ENCODE data around the gene ADCYAP1R1.

The ADCYAP1R1 gene

DNA sequence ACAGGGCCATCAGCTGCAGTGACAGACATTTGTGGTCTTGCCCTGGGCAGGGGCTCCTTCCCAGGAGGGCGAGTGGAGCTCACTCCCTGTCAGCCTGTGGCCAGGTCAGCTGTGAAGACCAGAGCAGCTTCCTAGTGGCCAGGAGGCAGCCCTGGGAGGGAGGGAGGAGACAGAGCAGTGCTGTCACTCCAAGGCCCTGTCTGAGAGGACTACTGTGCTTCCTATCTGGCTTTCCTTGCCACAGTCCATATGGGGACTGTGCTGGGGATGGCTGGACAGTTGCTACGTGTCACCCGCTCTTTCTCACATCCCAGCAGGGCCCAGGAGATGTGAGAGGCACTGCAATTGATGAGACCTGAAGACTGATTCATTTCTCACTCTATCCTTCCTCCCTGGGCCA lies 15.2 kb upstream of the ADCYAP1R1 start:
- FAIRE-seq (no peak), DNase-seq (ENCODE audit: low spot score) (no peak)

DNA sequence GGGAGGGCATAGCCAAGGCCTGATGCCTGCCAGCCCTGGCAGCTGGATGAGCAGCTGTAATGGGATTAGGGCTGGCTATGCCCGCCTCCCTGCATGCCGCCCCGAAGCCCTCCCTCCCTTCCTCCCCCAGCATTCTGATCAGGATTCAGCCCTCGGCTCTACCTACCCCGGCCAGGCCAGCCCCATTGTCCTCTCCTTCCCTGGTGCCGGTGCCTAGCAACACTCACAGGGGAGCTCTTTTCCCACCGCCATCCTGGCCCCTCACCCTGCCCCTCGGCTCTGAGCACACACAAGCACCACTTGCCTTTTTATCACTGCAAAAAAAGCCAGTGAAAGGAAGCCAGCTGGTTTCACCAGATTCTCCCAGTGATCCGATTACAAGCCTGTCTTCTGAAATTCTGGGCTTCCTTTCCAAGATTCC lies 9.0 kb upstream of the ADCYAP1R1 start:
- DNase-seq (ENCODE audit: low spot score) (no peak), FAIRE-seq (no peak)

- DNase-seq (ENCODE audit: low spot score), result no peak
- FAIRE-seq, result no peak
These were observed 7.6 kb upstream of the ADCYAP1R1 start for GRCh38 chr7:31044529-31044928.

GRCh38 chr7:31046723-31047122 lies 5.4 kb upstream of the ADCYAP1R1 start:
- FAIRE-seq (no peak), DNase-seq (ENCODE audit: low spot score) (no peak)

GRCh38 chr7:31047313-31048146 lies 4.6 kb upstream of the ADCYAP1R1 start:
- peak; percentile 55 for FAIRE-seq
- no peak for DNase-seq (ENCODE audit: low spot score)

DNA sequence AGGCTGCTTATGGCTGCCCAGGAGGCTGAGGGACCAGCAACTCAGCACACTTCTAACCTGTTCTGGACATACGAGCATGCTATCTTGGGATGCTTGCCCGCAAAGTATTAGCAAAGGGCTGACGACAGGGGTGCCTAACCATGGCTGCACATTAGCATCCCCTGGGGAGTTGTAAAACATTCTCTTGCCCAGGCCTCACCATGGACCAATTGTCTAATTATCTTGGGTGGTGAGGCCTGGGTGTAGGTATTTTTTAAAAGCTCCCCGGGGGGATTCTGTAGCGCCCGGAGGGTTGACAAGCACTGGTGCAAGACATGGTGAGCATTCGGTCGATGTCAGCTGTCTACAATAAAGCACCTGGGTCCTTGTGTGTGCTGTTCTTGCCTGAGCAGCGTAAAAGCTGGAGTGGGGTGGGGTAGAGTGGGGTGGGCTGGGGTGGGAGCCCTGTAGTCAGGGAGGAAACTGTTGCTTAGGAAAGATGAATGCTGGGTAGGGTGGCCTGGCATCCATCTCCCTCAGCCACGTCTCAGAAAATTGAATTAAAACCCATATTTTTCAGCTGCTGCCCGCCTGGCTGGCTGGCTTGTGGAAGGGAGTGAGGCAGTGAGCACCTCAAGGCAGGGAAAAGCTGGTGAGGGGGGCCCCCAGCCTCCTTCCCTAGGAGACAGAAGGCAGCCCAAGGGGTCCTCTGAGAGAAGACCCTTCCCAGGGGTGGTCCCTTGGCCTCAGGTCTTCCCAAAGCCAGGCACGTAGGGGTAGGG lies 2.9 kb upstream of the ADCYAP1R1 start:
- FAIRE-seq, result no peak
- DNase-seq (ENCODE audit: low spot score), result no peak

DNA sequence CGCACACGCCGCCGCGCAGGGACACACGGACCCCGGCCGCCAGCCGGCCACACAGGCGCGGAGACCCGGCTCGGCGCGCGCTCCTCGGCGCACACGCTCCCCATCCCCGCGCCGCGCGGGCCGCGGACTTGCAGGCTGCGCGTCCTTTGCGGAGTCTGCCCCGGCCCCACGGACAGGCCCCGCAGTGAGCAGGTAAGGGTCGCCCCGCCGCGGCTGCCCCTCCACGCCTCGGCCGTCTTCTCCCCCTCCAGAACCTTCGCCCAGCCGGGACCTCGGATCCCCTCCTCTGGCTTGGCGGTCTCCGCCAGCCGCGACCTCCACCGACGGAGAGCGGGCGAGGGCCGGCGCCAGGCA lies 356 bp downstream of the ADCYAP1R1 start:
- no peak for DNase-seq (ENCODE audit: low spot score)
- FAIRE-seq, result no peak

DNA sequence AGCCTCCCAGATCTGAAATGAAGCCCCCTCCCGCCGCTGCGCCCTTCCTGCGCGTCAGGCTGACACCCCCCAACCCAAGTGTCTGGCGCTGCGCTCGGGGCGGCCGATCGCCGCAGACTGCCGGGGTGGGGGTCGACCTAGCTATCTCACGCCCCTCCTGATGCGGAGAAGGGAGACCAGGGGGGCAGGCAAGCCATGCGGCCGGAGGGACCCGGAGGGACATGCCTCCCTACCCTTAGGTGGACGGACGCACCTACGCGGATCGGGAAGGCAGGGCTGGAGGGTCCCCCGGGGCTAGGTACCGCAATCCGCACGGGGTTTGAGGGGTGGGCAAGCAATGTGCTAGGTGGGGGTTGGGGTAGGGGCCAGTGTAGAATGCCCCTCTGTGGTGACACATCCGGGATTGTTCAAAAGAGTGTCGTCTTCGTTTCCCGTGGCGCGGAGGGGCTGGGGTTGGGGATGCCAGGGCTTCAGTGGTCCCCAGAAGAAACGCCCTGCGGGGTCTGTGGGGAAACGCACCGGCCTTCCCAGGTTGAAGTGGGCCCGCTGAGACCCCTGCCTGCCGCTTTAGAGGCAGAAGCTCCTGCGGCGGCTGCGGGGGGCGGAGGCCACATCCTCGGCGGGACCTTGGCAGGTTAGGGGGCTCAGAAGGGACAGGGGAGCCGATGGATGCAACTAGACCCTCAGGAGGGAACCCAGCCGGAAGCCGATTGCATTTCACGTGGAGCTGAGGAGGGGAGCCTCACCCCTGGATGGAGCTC lies 913 bp downstream of the ADCYAP1R1 start:
- no peak for DNase-seq (ENCODE audit: low spot score)
- no peak for FAIRE-seq

DNA sequence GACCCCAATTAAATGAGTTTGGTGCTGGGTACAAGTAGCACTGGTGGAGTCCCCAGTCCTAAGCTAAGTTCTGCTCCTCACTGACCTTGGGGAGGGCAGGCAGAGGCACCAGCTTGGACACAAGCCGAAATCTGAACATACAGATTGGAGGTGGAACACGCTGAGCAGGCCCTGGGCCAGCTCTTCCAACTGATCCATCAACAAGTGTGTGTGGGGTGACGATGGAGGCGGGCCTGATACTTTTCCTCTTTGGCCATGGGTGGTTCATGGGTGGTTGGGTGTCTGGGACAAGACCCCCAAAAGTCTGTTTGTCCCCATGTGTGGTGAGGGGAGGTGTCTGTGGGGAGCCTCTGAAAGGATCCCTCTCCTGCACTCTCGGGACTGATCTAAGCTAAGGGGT lies 1.9 kb downstream of the ADCYAP1R1 start:
- no peak for DNase-seq (ENCODE audit: low spot score)
- FAIRE-seq, result no peak

GRCh38 chr7:31054608-31055278 lies 2.6 kb downstream of the ADCYAP1R1 start:
- DNase-seq (ENCODE audit: low spot score), result no peak
- no peak for FAIRE-seq

DNA sequence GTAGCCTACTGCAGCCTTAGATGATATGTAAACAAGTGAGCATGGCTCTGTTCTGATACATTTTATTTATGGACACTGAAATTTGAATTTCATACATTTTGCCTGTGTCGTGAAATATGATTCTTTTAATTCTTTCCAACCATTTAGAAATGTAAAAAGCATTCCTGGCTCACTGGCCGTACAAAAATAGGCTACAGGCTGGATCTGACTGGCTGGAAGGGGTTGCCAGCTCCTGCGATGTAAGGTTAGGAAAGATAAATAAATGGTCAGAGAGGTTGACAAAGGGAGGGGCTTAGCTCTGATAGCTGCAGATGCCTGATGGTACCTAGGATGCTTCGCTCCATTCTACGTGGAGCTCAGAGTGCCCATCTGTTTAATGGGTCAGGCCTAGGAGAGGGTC lies 3.4 kb downstream of the ADCYAP1R1 start:
- DNase-seq (ENCODE audit: low spot score) (no peak), FAIRE-seq (no peak)

DNA sequence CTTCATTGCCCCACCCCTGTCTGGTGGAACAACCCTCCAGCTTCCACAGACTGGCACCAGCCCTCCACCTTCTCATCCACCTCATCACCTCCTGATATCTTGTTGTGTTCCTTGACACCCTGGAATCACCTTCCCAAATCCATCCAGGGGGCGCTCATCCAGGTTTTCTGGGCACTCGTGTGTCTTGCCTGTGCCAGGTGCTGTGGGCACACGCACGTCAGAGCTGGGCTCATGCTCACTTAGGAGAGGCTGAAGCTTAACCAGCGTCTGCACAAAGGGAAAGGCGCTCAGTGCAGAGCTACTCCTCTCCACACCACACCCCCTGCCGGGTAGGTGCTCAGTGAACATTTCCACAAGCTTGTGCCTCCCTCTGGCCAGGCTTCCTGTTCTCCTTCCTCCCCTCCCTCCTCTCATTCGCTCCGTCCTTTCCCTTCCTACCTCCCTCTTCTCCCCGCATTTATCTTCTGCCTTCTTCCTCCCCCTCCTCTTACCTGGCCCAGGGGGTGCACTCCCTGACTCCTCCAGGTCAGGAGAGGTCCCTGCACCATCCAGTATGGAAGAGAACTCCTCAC lies 4.8 kb downstream of the ADCYAP1R1 start:
- DNase-seq (ENCODE audit: low spot score), result no peak
- FAIRE-seq, result no peak

DNA sequence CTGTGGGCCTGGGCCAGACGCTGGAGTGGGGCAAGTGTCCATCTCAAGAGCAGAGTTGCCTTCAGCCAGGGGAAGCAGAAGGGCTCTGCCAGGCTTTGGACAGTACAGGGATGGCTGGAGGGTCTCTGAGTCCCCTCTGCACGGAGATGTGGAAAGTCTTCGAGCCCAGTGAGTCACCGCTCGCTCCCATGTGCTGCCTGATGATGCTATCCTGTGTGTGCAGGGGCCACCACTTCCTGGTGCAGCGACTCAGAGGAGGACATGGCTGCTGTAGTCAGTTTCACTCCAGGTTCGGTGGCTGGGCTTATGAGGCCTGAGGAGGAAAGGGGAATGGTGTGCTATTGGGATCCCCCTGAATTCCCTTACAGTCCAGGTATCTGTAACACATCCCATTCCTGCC lies 6.0 kb downstream of the ADCYAP1R1 start:
- FAIRE-seq, result no peak

GRCh38 chr7:31058688-31059087 lies 6.6 kb downstream of the ADCYAP1R1 start:
- DNase-seq (ENCODE audit: low spot score) (no peak), FAIRE-seq (no peak)

More for the DNA sequence above, 6.0 kb downstream of the ADCYAP1R1 start:
- DNase-seq (ENCODE audit: low spot score), result peak; percentile 40

- no peak for DNase-seq (ENCODE audit: low spot score)
- peak; percentile 9 for FAIRE-seq
These were observed 7.4 kb downstream of the ADCYAP1R1 start for GRCh38 chr7:31059551-31059950.

DNA sequence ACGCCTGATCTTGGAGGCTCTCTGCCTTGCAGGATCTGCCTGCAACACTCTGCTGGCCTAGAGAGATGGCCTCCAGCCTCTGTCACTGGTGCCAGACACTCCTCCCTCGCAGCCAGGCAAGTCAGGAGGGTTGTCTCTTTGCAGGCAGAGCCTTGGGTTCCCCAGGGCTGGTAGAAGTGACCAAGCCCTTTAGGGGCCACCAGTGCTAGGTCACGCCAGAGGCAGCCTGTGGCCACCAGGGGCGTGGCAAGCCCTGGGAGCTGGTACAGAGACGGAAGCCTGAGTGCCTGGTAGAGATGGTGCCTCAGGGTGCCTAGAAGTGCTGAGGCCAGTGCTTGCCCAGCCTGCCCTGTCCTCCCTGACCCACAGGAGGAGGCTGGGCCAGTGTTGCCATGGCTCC lies 9.1 kb downstream of the ADCYAP1R1 start:
- FAIRE-seq (no peak), DNase-seq (ENCODE audit: low spot score) (no peak)

DNA sequence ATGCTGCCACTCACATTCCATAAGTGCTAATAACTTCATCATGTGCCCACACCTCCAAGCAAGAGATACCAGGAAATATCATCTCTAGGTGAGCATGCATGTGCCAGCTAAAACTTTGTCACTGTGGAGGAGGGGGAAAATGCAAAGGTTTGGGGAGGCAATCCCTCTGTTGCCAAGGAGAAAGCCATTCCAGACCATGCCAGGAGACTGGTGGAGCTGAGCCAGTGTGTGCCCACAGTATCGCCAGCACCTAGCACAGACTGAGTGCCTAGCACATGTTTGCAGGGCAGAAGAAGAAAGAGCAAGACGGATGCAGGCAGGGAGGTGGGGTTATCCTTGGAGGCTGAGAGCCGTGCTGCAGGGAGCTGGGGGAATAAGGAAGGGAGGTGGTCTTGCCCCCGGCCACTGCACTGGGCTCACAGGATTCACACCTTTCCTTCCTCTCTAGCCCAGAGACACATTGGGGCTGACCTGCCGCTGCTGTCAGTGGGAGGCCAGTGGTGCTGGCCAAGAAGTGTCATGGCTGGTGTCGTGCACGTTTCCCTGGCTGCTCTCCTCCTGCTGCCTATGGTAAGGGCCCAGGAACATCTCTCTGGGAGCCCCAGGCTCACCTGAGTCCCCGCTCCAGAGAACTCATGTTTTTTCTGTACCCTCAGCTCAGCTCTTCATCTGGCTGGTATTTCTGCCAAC lies 10.8 kb downstream of the ADCYAP1R1 start:
- DNase-seq (ENCODE audit: low spot score) (no peak), FAIRE-seq (no peak)

GRCh38 chr7:31065021-31065593 lies 13.0 kb downstream of the ADCYAP1R1 start:
- no peak for FAIRE-seq

DNA sequence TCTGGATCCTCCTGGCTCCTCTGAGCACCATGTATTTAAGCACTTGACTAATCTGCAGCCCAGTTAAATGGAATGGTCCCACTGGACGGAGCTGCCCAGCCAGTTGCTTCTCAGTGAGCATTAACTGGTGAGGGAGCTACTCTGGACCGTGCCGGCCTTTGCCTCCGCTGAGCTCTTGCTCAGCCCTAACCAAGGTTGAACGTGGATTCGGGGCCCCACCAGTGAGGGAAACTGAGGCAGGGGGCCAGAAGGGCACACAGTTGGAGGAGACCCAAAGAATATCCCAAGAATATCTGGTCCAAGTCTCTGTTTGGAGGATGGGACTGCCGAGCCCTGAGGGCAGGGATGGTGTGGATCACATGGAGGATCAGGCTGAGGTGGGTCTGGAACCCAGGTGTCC lies 13.7 kb downstream of the ADCYAP1R1 start:
- no peak for DNase-seq (ENCODE audit: low spot score)
- peak; percentile 32 for FAIRE-seq

More at GRCh38 chr7:31065021-31065593, 13.0 kb downstream of the ADCYAP1R1 start:
- no peak for DNase-seq (ENCODE audit: low spot score)

- FAIRE-seq, result no peak
- DNase-seq (ENCODE audit: low spot score), result no peak
These were observed 14.5 kb downstream of the ADCYAP1R1 start for GRCh38 chr7:31066516-31067130.

All from urothelium cell line (cell line).